H4 (cell line): ENCODE measurements around the gene WWOX. TPM values are rescaled to one million over a fixed set of nuclear protein-coding genes. Genes with fewer than 3 reads are reported as not detected.
"Not testable (repeated sequence)": the region's sequence is repeated elsewhere in the genome, so short reads cannot be mapped to it uniquely, and the experiment has no call there.

ENCODE experiments used
- DNase-seq: peaks from one replicate; pipeline ENCODE4 v3.0.0-alpha.2; 2015; ENCODE audit warnings: low spot score
- total RNA-seq: library from RNA; depleted of rRNA; stranded (reverse); fragments of >200 nt; shearing (Covaris generic); gene quantifications from 2 replicates; pipeline ENCODE4 v1.2.3, GENCODE V29; 2014

Gene WWOX
- total RNA-seq, 1 experiment from 2014 or later: 25.4 TPM

DNA sequence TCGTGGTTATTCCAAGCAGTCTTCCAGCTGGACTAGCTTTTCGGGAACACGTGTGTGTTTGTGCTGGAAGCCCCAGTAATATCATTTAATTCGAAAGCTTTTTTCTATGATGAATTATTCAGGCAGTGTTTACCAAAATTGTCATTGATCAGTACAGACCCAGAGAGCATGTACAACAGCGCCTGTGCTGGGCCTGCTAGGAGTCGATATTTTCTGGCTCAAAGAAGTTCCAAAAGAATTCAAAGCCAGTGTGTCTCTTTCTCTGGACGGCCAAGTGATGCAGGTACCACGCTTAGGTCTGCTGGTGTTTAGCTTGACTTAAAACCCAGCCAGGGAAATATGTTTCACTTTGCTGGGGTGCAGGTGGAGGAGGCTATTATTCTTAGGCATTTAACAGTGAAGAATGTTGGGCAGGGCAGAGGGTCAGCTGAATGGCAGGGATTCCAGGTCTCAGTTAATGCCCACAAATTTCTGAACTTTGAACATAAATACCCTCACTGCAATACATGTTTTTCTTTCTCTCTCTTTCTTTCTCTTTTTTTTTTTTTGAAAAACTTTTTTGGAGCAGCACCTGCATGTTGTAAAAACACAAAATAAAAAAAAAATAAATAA, 401.3 kb downstream of the WWOX start:
- DNase-seq: no peak

DNA sequence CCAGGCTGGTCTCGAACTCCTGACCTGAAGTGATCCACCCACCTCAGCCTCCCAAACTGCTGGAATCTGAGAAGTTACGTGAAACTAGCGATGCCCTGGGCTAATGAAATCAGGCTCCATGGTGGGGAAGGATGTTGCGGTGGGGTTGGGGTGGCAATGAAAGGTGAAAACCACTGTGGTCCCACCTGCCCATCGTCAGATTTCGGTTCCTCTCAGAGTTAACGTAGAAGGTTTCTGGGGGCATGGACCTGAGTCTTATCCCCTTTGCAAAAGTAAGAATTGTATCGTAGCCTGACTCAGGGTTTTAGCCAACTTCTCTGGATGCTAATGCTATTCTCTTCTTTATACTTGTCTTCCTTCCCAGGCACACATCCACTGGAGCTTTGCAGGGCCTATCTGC, 402.3 kb downstream of the WWOX start:
- no peak for DNase-seq

DNA sequence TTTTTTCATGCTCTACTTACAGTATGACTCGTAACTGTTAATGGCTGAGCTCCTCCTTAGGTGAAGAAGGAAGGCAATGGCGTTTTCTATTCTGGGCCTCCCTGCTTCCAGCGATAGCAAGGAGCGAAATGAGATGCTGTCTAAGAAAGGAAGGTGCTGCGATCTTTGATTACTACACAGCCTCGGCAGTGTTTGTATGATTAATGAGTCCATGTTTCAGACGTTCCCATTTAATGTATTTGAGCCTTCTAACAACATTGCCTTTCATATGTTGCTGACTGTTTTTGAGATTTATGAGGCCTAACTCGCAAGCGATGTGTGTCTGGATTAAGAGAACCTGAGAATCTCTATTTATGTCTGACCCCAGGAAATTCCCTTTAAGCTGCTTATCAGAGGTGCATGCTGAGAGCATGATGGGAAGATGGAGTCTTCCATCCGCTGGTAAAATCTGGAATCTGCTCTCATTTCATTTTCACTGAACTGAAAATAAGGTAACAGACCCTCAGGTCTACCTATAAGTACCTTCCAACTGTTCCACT, 403.4 kb downstream of the WWOX start:
- DNase-seq: no peak

- peak; percentile 29 for DNase-seq
Observed at GRCh38 chr16:78503602-78504001, 404.1 kb downstream of the WWOX start.

GRCh38 chr16:78504401-78504851, 405.0 kb downstream of the WWOX start:
- DNase-seq: no peak

- DNase-seq: no peak
Observed at GRCh38 chr16:78505036-78505435, 405.6 kb downstream of the WWOX start.

- no peak for DNase-seq
Observed at GRCh38 chr16:78505544-78506366, 406.3 kb downstream of the WWOX start.

GRCh38 chr16:78506367-78507193, 407.1 kb downstream of the WWOX start:
- DNase-seq: no peak

GRCh38 chr16:78507576-78507975, 408.1 kb downstream of the WWOX start:
- no peak for DNase-seq

DNA sequence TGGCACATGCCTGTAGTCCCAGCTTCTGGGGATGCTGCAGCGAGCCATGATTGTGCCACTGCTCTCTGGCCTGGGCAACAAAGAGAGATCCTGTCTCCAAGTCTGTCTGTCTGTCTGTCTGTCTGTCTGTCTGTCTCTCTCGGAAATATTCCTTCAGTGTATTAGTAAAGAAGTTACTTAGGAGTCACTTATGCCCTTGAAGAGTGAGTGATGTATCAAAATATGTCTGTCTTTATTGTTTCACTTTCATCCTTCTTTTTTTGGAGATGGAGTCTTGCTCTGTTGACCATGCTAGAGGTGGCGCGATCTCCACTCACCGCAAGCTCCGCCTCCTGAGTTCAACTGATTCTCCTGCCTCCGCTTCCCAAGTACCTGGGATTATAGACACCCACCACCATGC, 410.5 kb downstream of the WWOX start:
- DNase-seq: no peak

DNA sequence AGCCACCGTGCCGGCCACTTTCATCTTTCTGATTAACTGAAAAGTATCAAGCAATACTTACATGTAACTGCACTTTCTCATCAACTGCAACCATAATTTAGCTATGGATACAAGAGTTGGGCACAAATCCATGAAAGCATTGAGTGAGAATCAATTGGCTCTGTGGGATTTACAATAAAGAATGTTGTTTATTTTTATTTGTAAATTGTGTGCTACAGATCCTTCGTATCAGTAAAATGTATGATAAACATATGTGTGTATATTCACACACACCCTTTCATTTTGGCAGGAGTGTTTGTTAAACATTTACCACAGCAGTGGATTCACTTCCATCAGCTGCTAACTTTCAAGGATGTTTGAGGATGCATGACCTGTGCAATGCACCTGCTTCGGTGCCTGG, 411.0 kb downstream of the WWOX start:
- DNase-seq: no peak

DNA sequence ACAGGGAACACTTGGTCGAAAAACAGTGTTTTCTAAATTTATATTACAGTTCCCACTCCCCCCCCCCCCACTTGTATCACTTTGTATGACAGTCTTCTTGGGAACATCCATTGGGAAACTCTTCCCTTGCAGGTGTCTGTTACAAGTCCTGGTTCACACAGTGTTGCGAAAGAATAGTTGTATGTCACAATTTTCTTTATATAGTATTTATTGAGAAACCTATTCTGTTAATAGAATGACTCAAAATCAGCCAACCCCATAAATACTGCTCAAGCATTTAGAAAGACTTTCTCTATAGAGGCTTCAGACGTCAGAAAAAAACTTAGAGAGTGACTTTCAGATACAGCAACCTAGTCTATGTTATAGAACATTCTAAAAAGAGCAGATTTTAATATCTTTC, 414.4 kb downstream of the WWOX start:
- no peak for DNase-seq

DNA sequence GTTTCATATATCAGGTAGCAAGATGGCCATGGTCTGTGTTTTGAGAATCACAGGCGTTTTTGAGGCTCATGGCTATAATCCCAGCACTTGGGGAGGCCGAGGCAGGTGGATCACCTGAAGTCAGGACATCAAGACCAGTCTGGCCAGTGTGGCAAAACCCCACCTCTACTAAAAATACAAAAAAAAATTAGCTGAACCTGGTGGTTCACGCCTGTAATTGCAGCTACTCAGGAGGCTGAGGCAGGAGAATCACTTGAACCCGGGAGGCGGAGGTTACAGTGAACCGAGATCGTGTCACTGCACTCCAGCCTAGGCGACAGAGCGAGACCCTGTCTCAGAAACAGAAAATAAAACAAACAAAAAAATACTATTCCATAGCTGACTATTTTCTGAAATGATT, 415.4 kb downstream of the WWOX start:
- not testable (repeated sequence) for DNase-seq

DNA sequence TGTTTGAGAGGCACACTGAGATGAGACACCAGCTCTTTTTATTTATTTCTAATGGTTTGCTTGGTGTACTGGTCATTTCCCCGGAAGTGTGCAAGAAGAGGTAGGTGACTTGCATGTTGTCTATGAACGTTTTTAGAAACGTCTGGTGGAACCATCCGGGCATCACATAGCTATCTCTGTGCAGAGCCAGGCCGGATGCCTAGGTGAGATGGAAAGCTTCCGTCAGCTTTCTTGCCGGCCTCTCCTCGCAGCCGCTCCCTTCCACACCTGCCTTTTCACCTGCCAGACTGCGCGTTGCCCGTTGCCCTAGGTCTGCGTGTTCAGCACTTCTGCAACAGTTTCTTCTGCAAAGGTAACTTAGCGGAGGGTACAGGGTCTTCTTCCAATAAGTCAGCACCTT, 416.0 kb downstream of the WWOX start:
- DNase-seq: no peak

- DNase-seq: no peak
Observed at GRCh38 chr16:78516006-78516736, 416.7 kb downstream of the WWOX start.

GRCh38 chr16:78519896-78520295, 420.4 kb downstream of the WWOX start:
- DNase-seq: no peak

- DNase-seq: no peak
Observed at GRCh38 chr16:78520470-78520869, 421.0 kb downstream of the WWOX start.

DNA sequence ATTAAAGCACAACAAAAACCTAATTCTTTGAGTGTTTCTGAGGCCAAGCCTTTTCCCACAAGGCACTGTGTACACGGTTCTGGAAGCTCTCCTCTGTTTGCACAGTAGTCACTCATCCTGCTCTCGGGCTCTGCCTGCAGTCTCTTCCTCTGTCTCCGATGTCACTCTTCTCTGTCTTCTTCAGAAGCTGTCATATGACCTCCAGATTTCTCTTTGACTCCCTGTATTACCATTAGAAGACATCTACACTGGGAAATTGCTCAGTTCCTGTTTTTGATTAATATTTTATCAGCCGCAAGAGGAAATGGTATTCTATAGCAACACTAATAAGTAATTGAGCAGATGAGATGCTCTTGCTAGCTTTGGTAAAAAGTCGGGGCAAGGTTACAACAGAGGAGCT, 422.9 kb downstream of the WWOX start:
- no peak for DNase-seq

- no peak for DNase-seq
Observed at GRCh38 chr16:78523212-78523985, 423.9 kb downstream of the WWOX start.

DNA sequence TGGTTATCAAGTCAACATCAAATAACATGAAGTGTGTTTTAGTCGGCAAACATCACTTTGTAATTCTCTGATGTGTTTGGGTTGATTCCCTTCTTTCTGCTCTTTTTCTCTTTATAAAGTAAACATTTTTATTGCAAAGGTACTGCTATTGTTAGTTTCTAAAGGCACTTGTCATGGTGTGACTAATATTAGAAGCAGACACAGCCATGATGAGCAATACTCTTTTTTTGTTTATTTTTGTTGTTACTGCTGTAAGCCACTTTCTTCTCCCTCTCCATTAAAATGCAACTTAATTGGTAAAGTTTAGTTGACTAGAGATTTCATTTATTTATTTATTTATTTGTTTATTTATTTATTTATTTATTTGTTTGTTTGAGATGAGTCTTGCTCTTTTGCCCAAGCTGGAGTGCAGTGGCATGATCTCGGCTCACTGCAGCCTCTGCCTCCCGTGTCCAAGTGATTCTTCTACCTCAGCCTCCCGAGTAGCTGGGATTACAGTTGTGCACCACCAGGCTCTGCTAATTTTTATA, 424.7 kb downstream of the WWOX start:
- DNase-seq: no peak

- DNase-seq: no peak
Observed at GRCh38 chr16:78528265-78528664, 428.8 kb downstream of the WWOX start.
